OCI-M1 (cell line): ENCODE measurements around the gene LCAT.

Source experiments
- DNase-seq: peaks from one replicate; lab custom pipeline; 2025; lab: John Stamatoyannopoulos, UW

LCAT gene

DNA sequence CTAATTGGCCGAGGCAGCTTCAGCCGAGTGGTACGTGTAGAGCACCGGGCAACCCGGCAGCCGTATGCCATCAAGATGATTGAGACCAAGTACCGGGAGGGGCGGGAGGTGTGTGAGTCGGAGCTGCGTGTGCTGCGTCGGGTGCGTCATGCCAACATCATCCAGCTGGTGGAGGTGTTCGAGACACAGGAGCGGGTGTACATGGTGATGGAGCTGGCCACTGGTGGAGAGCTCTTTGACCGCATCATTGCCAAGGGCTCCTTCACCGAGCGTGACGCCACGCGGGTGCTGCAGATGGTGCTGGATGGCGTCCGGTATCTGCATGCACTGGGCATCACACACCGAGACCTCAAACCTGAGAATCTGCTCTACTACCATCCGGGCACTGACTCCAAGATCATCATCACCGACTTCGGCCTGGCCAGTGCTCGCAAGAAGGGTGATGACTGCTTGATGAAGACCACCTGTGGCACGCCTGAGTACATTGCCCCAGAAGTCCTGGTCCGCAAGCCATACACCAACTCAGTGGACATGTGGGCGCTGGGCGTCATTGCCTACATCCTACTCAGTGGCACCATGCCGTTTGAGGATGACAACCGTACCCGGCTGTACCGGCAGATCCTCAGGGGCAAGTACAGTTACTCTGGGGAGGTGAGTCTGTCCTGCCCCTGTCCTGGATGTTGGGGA, 34.7 kb downstream of the LCAT start:
- DNase-seq: no peak

DNA sequence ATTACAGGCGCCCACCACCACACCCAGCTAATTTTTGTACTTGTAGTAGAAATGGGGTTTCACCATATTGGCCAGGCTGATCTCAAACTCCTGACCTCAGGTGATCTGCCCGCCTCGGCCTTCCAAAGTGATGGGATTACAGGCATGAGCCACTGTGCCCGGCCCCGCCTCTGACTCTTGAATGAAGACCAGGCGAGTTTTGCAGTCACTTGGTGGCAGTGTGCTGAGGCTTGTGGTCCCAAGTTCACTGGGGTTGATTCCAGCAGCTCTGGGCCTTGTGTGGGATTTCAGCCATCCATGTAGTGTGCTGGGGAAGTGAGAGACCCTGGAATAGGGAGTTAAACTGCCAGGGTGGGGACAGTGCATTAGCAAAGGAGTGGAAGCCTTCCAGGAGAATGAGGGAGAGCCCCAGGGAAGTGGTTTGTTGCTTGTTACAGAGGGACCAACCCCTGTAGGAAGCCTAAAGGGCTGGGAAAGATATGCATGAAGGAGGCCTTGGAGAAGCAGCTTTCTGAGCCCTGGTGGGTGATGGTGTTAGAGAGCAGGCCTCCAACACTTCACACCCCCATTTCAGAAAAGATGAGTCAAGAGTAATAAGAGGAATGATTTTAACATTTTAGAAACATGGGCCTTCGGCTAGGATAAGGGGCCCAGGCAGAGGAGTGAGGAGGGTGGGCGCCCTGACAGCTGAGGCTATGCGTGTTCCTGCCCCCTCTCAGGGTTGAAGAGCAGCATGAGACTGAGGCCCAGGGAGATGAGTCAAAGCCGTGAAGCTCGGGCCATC, 36.3 kb downstream of the LCAT start:
- no peak for DNase-seq

DNA sequence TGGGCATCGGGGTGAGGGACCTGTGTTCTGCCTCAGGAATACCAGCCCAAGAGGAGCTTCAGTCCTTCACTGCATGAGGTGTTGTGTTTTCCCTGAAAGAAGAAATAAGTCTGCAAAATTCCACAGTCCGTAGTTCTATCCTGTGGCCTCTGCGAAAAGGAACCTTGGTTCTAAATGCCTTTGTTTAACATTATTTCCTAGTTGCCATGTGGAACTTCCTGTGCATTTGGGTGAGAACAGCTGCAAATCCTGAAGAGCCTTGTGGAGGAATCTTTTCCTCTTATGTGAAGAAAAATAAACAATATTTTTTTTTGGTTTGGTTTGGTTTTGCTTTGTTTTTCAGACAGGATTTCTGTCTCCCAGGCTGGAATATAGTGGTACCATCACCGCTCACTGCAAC, 41.1 kb downstream of the LCAT start:
- no peak for DNase-seq

DNA sequence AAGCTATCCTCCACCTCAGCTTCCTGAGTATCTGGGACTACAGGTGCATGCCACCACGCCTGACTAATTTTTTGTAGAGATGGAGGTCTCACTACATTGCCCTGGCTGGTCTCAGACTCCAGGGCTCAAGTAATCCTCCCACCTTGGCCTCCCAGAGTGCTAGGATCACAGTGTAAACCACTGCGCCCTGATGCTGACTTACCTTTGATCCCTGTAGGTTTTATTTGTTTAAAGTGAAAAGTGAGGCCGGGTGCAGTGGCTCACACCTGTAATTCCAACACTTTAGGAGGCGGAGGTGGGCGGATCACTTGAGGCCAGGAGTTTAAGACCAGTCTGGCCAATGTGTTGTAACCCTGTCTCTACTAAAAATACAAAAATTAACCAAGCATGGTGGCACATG, 42.2 kb downstream of the LCAT start:
- DNase-seq: no peak

DNA sequence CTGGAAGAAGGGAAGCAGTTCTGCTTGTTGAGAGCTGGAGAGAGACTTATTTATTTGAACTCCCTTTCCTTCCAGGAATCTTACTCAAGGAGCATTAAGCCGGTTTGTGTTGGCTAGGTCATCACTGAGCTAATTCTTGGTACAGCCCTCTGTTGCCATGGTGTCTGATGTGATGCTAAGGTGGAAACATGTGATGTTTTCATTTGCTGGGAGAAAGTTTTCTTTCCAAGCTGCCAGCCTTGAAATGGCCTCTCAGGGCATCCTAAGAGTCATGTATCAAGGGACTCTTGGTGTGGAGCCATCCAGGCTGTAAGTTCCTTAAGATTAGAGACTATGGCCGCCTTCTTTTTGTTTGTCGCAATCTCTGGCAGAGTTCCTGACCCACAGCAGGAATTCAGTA, 46.7 kb downstream of the LCAT start:
- no peak for DNase-seq

DNA sequence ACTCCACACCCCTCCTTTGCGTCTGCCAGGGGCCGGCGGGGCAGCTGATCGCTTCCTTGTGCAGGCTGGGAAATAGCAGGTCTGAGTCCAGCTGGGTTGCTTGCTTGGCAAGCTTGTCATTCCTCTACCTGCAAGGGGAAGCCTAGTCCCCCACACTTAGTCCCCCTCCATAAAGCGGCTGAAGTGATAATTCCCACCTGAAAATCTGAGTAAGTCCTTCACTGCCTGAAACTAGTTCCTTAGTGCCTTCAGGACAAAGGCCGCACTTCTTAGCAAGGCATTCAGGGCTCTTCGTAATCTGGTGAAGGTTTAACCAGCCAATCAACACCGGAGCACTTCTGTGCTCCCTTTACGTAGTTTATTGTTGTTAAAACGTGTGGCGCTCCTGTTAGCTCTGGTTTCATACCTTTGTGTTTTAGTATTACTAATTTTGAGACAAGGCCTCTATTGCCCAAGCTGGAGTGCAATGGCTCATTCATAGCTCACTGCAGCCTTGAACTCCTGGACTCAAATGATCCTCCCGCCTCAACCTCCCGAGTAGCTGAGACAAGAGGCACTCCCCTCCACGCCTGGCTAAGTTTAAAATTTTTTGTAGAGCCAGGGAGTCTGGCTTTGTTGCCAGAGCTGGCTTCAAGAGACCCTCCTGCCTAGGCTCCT, 50.0 kb downstream of the LCAT start:
- DNase-seq: peak; percentile 48

DNA sequence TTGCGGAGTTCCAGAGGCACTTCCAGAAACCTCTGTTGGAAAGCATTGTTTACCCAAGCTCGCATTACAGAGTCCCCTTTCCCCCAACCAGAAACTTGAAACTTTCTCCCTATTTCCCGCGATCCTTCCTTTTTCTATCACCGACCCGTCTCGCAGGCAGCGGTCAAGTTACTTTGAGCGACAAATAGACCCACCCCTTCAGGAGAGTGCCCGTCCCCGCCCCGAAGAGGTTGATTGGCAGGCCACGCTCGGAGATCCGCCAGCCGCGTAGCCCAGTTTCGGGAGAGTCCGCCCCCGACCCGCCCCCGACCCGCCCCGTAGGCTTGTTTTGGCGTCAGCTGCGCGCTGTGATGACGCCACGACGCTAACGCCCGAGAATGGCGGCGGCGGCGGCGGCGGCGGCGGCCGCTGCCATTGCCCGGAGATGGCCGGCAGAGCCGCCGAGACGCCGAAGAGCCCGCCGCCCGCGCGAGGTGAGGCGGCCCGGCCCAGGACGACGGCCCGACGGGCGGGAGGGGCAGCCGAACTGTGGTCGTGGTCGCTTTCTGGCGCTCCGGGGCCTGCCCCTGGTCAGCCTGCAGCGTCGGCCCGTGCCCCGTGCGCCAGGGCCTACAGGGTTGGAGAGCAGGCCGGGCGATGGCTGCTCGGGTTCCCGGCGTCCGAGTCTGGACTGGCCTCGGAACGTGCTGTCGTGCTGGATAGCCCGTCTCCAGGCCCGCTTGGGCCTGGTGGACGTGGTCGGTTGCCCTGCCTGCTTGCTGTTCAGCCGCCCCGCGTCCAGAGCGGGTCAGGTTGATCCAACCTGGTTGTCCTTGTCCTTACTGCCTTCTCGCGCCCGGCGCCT, 50.8 kb downstream of the LCAT start, which contains the start of gene PSKH1:
Gene PSKH1, plus strand, starts transcription at position 356 of the 844 bp plus-strand sequence. CDS start 15,496 bp downstream, outside the sequence.
- peak; percentile 98 for DNase-seq

DNA sequence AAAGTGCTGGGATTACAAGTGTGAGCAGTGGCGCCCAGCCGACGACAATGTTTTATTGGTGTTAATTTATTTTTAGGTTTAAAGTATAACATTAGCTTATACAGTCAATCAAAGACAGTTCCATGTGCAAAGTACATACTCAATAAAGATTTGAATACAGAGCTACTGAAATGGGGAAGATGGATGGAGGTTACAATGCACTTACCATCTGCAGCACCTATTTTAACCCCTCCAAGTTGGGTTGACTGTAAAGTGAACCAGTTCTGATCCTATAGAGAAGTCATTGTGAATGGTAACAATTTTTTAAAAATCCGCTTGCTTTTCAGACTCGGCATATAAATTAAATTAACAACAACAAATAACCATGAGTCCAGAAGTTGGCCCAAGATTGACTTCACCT, 51.5 kb downstream of the LCAT start:
- DNase-seq: peak; percentile 70
